Glutamatergic neuron (in vitro differentiated cells): ENCODE data around the gene ACP7. TPM values are rescaled to one million over a fixed set of nuclear protein-coding genes. Genes with fewer than 3 reads are reported as not detected.
A peak's percentile ranks its signal among the peaks of the same experiment; 100 is the strongest.

Experiments used
- DNase-seq: peaks from one replicate; pipeline ENCODE4 v3.0.0; 2022
- H3K27ac Mint-ChIP-seq: one replicate; pipeline ENCODE4 v1.8.0; 2020; ENCODE audit warnings: mild to moderate bottlenecking, mixed read lengths, inconsistent platforms; ENCODE audit not compliant: unreplicated experiment
- H3K27me3 Mint-ChIP-seq: one replicate; pipeline ENCODE4 v1.8.0; 2020; ENCODE audit warnings: mild to moderate bottlenecking, moderate library complexity, mixed read lengths, inconsistent platforms; ENCODE audit not compliant: unreplicated experiment
- H3K36me3 Mint-ChIP-seq: one replicate; pipeline ENCODE4 v1.8.0; 2020; ENCODE audit warnings: mild to moderate bottlenecking, mixed read lengths, inconsistent platforms; ENCODE audit not compliant: unreplicated experiment
- H3K4me1 Mint-ChIP-seq: one replicate; pipeline ENCODE4 v1.8.0; 2020; ENCODE audit warnings: mild to moderate bottlenecking, low read depth, mixed read lengths, inconsistent platforms; ENCODE audit not compliant: unreplicated experiment
- H3K4me3 Mint-ChIP-seq: one replicate; pipeline ENCODE4 v1.8.0; 2020; ENCODE audit warnings: mild to moderate bottlenecking, mixed read lengths, inconsistent platforms; ENCODE audit not compliant: unreplicated experiment
- H3K9me3 Mint-ChIP-seq: one replicate; pipeline ENCODE4 v1.8.0; 2020; ENCODE audit warnings: mild to moderate bottlenecking, moderate library complexity, mixed read lengths, inconsistent platforms; ENCODE audit not compliant: unreplicated experiment
- total RNA-seq: library from RNA; stranded (reverse); fragmentation: NEBNext Ultra II Directional; extraction: Animal tissue kit (Norgen Biotek cat#: 25700); gene quantifications from one replicate; pipeline ENCODE4 v1.2.1, GENCODE V29; 2021; ENCODE audit not compliant: unreplicated experiment
- TF ChIP-seq, protein P1 (sequence below): fragments of 200-600 bp; sonication (generic); IDR thresholded peaks from one replicate; pipeline ENCODE4 v1.5.0; 2021; ENCODE audit not compliant: partially characterized antibody, unreplicated experiment

Gene ACP7
- total RNA-seq, 1 donor from 2014 or later = not detected

DNA sequence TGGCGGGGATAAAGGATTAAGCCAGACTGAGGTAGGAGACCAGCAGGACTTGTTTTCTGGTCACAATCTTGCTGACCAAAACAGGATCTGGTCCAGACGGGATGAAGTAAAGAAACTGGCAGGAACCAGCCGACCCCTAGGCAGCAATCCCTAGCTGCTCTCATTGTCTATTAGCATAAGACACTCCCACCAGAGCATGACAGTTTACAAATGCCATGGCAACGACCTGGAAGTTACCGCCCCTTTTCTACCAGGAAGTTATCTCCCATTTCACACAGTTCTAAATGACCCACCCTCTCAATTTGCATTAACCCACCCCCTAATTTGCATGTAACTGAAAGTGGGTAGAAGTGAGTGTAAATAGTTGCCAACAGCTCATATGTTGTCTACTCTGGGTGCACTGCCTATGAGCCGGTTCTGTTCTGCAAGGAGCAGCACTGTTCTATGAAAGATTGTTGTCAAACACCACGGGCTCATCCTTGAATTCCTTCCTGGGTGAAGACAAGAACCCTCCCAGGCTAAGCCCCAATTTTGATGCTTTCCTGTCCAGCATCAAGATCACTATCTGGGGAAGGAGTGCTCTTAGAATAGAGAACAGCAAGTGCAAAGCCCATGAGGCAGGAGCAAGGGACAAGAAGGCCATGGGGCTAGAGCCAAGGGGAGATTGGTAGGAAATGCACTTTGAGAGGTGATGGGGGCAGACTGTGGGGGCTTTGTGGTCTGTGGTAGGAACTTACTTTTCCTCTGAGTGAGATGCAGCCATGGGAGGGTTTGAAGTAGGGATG lies 37.9 kb upstream of the ACP7 start:
- peaks cover 5% of the 10 kb centered on the region for H3K36me3 Mint-ChIP-seq
- H3K4me1 Mint-ChIP-seq = no peaks in the 10 kb centered on the region
- no peak overlapping the region for H3K4me3 Mint-ChIP-seq
- peaks cover 2% of the 10 kb centered on the region for H3K9me3 Mint-ChIP-seq
- TF ChIP-seq, protein P1, sequence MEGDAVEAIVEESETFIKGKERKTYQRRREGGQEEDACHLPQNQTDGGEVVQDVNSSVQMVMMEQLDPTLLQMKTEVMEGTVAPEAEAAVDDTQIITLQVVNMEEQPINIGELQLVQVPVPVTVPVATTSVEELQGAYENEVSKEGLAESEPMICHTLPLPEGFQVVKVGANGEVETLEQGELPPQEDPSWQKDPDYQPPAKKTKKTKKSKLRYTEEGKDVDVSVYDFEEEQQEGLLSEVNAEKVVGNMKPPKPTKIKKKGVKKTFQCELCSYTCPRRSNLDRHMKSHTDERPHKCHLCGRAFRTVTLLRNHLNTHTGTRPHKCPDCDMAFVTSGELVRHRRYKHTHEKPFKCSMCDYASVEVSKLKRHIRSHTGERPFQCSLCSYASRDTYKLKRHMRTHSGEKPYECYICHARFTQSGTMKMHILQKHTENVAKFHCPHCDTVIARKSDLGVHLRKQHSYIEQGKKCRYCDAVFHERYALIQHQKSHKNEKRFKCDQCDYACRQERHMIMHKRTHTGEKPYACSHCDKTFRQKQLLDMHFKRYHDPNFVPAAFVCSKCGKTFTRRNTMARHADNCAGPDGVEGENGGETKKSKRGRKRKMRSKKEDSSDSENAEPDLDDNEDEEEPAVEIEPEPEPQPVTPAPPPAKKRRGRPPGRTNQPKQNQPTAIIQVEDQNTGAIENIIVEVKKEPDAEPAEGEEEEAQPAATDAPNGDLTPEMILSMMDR = no peak
- no peaks in the 10 kb centered on the region for H3K27me3 Mint-ChIP-seq
- no peak for DNase-seq
- H3K27ac Mint-ChIP-seq = no peak overlapping the region

DNA sequence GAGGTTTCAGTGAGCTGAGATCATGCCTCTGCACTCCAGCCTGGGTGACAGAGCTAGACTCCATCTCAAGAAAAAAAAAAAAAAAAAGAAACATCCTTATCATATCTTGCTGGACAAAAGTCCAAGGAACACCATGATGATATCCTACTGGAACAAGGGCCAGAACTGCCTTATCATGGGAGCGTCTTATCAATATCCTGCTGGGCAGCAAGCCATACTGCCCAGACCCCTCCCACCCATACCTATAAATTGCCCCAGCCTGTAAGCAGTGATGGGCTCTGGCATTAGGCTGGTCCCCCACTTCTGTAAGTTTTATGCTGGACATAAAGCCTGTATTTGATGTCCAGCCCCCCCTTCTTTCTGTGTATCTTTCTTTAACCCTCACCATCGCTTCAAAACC lies 37.1 kb upstream of the ACP7 start:
- Mint-ChIP-seq H3K36me3 (peaks cover 5% of the 10 kb centered on the region), H3K9me3 (peaks cover 2% of the 10 kb centered on the region), H3K27me3 (no peaks in the 10 kb centered on the region), H3K27ac (no peak overlapping the region), H3K4me3 (no peak overlapping the region), H3K4me1 (no peaks in the 10 kb centered on the region)
- DNase-seq = no peak
- TF ChIP-seq, protein P1 = no peak

DNA sequence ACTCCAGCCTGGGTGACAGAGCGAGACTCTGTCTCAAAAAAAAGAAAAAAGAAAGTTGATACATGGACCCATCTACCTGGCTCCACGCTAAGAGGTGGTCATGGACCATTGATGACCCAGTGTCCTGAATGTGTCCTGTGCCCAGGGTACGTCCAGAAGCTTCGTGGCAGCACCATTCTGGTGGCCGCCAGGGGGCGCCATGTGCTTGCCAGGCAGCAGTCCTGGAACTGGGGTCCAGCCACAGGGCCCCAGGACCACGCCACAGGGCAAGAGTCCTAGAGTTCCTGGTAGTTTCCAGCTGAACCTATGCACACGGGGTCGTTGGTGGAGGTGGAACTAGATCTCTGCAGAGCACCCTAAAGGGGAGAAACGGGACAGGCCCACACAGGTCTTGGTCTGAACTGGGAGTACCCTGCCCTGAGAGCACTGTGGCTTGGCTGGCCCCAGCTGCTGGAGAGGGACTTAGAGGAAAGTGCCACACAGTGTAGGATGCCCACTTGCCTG lies 31.9 kb upstream of the ACP7 start:
- TF ChIP-seq, protein P1 = peak; percentile 89
- Mint-ChIP-seq H3K27me3 (no peaks in the 10 kb centered on the region), H3K4me1 (no peaks in the 10 kb centered on the region), H3K4me3 (no peak overlapping the region), H3K27ac (no peak overlapping the region), H3K9me3 (peaks cover 1% of the 10 kb centered on the region), H3K36me3 (peaks cover 7% of the 10 kb centered on the region)
- DNase-seq = peak; percentile 71

DNA sequence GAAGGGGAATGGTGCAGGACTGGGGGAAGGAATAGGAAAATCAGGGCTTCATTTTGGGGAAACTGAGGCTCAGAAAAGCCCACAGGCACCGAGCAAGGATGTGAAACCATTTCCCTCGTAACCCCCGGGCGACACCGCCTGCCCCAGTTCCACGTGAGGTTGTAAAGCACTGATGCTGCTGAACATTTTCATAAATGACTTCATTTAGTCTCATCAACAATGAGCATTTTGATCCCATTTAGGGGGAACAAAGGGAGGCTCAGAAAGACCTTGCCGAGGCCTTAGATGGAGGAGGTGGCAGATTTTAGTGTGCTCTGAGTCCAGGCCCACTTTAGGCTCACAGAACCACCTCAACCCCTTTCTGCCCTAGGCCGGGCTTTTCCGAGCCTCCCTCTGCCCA lies 31.3 kb upstream of the ACP7 start:
- Mint-ChIP-seq H3K27me3 (no peaks in the 10 kb centered on the region), H3K9me3 (peaks cover 1% of the 10 kb centered on the region), H3K36me3 (peaks cover 7% of the 10 kb centered on the region), H3K27ac (no peak overlapping the region), H3K4me3 (no peak overlapping the region), H3K4me1 (no peaks in the 10 kb centered on the region)
- TF ChIP-seq, protein P1 = no peak
- DNase-seq = no peak
